Non-pigmented ciliary epithelial cell (primary cell): ENCODE results near the gene TDRD6.
A peak's percentile ranks its signal among the peaks of the same experiment; 100 is the strongest.
"Not testable (repeated sequence)": the region's sequence is repeated elsewhere in the genome, so short reads cannot be mapped to it uniquely, and the experiment has no call there.

ENCODE experiments used
- DNase-seq: peaks from one replicate; pipeline ENCODE4 v3.0.0-alpha.2; 2010; ENCODE audit warnings: low read depth

The TDRD6 gene

GRCh38 chr6:46687619-46688097 lies at the start of gene TDRD6:
TSS of gene TDRD6 (plus strand) at chr6:46687885. CDS start at chr6:46688129, 244 bp downstream.
- DNase-seq, result no peak

- DNase-seq, result no peak
Observed at GRCh38 chr6:46637933-46638332, 49.8 kb upstream of the TDRD6 start.

- DNase-seq, result no peak
Observed at GRCh38 chr6:46638650-46639049, 49.0 kb upstream of the TDRD6 start.

GRCh38 chr6:46642928-46643751 lies 44.5 kb upstream of the TDRD6 start:
- DNase-seq, result no peak

- DNase-seq, result no peak
Observed at GRCh38 chr6:46645265-46645664, 42.4 kb upstream of the TDRD6 start.

- not testable (repeated sequence) for DNase-seq
Observed at GRCh38 chr6:46648108-46648507, 39.6 kb upstream of the TDRD6 start.

- DNase-seq, result no peak
Observed at GRCh38 chr6:46648869-46649492, 38.7 kb upstream of the TDRD6 start.

GRCh38 chr6:46651006-46651405 lies 36.7 kb upstream of the TDRD6 start:
- no peak for DNase-seq

- no peak for DNase-seq
Observed at GRCh38 chr6:46651816-46652215, 35.9 kb upstream of the TDRD6 start.

GRCh38 chr6:46652232-46652602 lies 35.5 kb upstream of the TDRD6 start:
- no peak for DNase-seq

- DNase-seq, result peak; percentile 32
Observed at GRCh38 chr6:46652603-46653438, 34.9 kb upstream of the TDRD6 start, which contains the start of the genes CYP39A1 and SLC25A27. TSS of gene CYP39A1 (minus strand) at chr6:46652818. CDS start at chr6:46652582, 236 bp downstream. TSS of gene SLC25A27 (plus strand) at chr6:46652975. CDS start at chr6:46653193, 218 bp downstream.

GRCh38 chr6:46653439-46654195 lies 34.1 kb upstream of the TDRD6 start:
- DNase-seq, result no peak

GRCh38 chr6:46655803-46656202 lies 31.9 kb upstream of the TDRD6 start:
- no peak for DNase-seq

GRCh38 chr6:46657642-46658041 lies 30.0 kb upstream of the TDRD6 start:
- DNase-seq, result no peak

- DNase-seq, result no peak
Observed at GRCh38 chr6:46661483-46661882, 26.2 kb upstream of the TDRD6 start.

- no peak for DNase-seq
Observed at GRCh38 chr6:46667377-46667776, 20.3 kb upstream of the TDRD6 start.

GRCh38 chr6:46674410-46674809 lies 13.3 kb upstream of the TDRD6 start:
- DNase-seq, result no peak

GRCh38 chr6:46676604-46677313 lies 10.9 kb upstream of the TDRD6 start:
- no peak for DNase-seq

GRCh38 chr6:46677314-46677654 lies 10.4 kb upstream of the TDRD6 start:
- DNase-seq, result no peak

GRCh38 chr6:46684771-46685170 lies 2.9 kb upstream of the TDRD6 start:
- DNase-seq, result peak; percentile 36
